ENCODE results near the gene SAG.

DNA sequence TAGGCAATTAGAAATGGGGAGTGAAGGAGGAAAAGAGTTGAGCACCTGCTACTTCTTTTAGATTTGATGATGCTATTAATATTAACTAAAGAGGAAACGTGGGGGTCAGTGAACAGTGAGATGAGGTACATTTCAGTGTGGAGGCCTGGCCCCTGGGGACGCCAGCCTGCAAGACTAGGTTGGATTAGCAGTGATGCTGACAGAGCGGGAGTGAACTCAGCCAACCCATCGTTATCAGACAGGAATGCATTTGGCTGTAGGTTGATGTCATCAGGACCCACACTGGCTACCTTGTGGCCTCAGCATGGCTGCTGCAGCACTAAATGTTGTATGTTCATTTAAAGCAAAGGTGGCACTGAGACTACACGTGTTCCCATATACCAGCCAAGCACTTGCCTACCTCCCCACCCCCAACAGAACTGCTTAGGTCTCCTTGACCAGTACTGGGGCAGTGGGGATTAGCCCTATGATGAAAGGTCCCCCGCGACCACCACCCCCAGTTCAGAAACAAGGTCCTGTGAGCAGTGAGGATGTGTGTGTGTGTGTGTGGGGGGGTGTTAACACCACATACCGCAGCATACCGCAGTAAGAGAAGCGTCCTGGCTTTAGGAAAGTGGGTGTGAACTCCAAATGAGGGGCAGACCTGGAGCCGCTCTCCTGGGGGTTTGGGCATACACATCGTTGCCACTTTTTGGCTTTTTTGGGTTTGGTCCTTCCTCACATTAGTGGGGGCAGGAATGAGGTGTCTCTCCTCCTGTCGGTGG lies 72.7 kb downstream of the SAG start:
- TF ChIP-seq ZNF274 (IDR thresholded peaks at IDR 0.05; ENCODE audit: insufficient read depth, insufficient read length) (no peak), SP1 (IDR thresholded peaks at IDR 0.05; ENCODE audit: low read depth, low read length) (no peak)
